Measurements from ENCODE around the gene ROBO2.

DNA sequence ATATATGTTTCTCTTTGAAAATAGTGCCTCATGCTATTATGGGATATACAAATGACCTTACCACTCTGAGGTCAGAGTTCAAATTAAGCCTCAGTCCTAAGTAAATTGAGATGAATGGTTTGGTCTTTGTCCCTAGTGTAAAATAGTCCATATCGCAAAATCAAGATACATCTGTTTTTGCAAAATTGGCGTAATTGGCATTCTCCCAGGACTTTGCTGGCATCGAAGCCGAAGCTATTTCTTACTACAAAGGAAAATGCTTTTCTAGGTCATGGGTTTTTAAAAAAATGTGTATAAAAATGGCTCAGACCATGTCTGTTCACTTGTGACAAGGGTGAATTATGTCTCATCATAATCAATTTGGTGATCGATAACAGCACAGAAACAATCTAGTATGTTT lies 25.9 kb downstream of the ROBO2 start:
- TF ChIP-seq, protein P1, sequence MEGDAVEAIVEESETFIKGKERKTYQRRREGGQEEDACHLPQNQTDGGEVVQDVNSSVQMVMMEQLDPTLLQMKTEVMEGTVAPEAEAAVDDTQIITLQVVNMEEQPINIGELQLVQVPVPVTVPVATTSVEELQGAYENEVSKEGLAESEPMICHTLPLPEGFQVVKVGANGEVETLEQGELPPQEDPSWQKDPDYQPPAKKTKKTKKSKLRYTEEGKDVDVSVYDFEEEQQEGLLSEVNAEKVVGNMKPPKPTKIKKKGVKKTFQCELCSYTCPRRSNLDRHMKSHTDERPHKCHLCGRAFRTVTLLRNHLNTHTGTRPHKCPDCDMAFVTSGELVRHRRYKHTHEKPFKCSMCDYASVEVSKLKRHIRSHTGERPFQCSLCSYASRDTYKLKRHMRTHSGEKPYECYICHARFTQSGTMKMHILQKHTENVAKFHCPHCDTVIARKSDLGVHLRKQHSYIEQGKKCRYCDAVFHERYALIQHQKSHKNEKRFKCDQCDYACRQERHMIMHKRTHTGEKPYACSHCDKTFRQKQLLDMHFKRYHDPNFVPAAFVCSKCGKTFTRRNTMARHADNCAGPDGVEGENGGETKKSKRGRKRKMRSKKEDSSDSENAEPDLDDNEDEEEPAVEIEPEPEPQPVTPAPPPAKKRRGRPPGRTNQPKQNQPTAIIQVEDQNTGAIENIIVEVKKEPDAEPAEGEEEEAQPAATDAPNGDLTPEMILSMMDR (IDR thresholded peaks at IDR 0.05), result no peak
- no peak for TF ChIP-seq POLR2A (IDR thresholded peaks at IDR 0.05)

Data from heart left ventricle (tissue), 13 donors.